PC-9 (cell line): ENCODE measurements around the gene ASMT. TPM values are rescaled to one million over a fixed set of nuclear protein-coding genes. Genes with fewer than 3 reads are reported as not detected.

Experiments used
- BruUV-seq: library from RNA; stranded (reverse); fragments of 400-500 nt; replicated peaks from 2 replicates; lab custom pipeline; 2021; lab: Mats Ljungman, UMichigan
- CTCF ChIA-PET: fragments of 300-600 bp; sonication (Branson Sonifier 250); formaldehyde crosslinking; loops from one replicate; lab custom pipeline; 2022; ENCODE audit warnings: antibody characterized with exemption; lab: Charles Lee
- POLR2A ChIA-PET: fragments of 300-600 bp; sonication (Branson Sonifier 250); formaldehyde crosslinking; loops from one replicate; lab custom pipeline; 2022; ENCODE audit warnings: antibody characterized with exemption; ENCODE audit not compliant: unreplicated experiment; lab: Charles Lee
- DNase-seq, 2 experiments: peaks; one replicate each; pipeline versions ENCODE4 v3.0.0 to v3.0.0-alpha.2; 2015 to 2022; ENCODE audit warnings: mixed read lengths in 1 of 2
- H2AFZ ChIP-seq: fragments of 200-600 bp; sonication (generic); 2 replicates; pipeline ENCODE4 v1.8.1; 2017; ENCODE audit warnings: antibody characterized with exemption
- H3F3A ChIP-seq: fragments of 200-600 bp; sonication (generic); 2 replicates; pipeline ENCODE4 v1.8.1; 2017; ENCODE audit warnings: antibody characterized with exemption, mild to moderate bottlenecking, low read depth; ENCODE audit not compliant: insufficient read depth
- H3K27ac ChIP-seq: fragments of 200-600 bp; sonication (generic); 2 replicates; pipeline ENCODE4 v1.6.1; 2016; ENCODE audit warnings: mixed run types
- H3K27me3 ChIP-seq: fragments of 200-600 bp; sonication (generic); 2 replicates; pipeline ENCODE4 v1.6.1; 2016; ENCODE audit warnings: low read depth, mixed run types; ENCODE audit not compliant: insufficient read depth
- H3K36me3 ChIP-seq: fragments of 200-600 bp; sonication (generic); 2 replicates; pipeline ENCODE4 v1.6.1; 2016; ENCODE audit warnings: low read depth, mixed run types
- H3K4me1 ChIP-seq: fragments of 200-600 bp; sonication (generic); replicated peaks from 2 replicates; pipeline ENCODE4 v1.6.1; 2016; ENCODE audit warnings: mixed run types; ENCODE audit not compliant: insufficient read depth
- H3K4me2 ChIP-seq: fragments of 200-600 bp; sonication (generic); 2 replicates; pipeline ENCODE4 v1.6.1; 2017; ENCODE audit warnings: mixed run types
- H3K4me3 ChIP-seq: fragments of 200-600 bp; sonication (generic); 2 replicates; pipeline ENCODE4 v1.6.1; 2016; ENCODE audit warnings: mixed run types
- H3K79me2 ChIP-seq: fragments of 200-600 bp; sonication (generic); 2 replicates; pipeline ENCODE4 v1.6.1; 2017; ENCODE audit warnings: low read depth, mixed run types
- H3K9me2 ChIP-seq: fragments of 200-600 bp; sonication (generic); 2 replicates; pipeline ENCODE4 v1.8.1; 2017; ENCODE audit warnings: mild to moderate bottlenecking; ENCODE audit not compliant: insufficient read depth
- H3K9me3 ChIP-seq: fragments of 200-600 bp; sonication (generic); 2 replicates; pipeline ENCODE4 v1.8.1; 2016; ENCODE audit warnings: low read depth; ENCODE audit not compliant: insufficient read depth
- H4K20me1 ChIP-seq: fragments of 200-600 bp; sonication (generic); 2 replicates; pipeline ENCODE4 v1.8.1; 2017; ENCODE audit not compliant: insufficient read depth
- CTCF ChIP-seq: fragments of 200-600 bp; sonication (generic); conservative IDR thresholded peaks from 2 replicates; pipeline ENCODE4 v1.6.1; 2017; ENCODE audit warnings: mixed run types, antibody characterized with exemption, mild to moderate bottlenecking, moderate library complexity
- EZH2 ChIP-seq: fragments of 200-600 bp; sonication (generic); IDR thresholded peaks from 2 replicates; pipeline ENCODE4 v1.8.0; 2017; ENCODE audit warnings: antibody characterized with exemption, low read depth
- intact Hi-C: fragments of 100-400 bp; cut with micrococcal nuclease; formaldehyde crosslinking; loops from one replicate; pipeline ENCODE4 v1.10.0; 2022; ENCODE audit not compliant: unreplicated experiment
- total RNA-seq: library from RNA; stranded (reverse); gene quantifications from 2 replicates; pipeline ENCODE4 v1.2.3, GENCODE V29; 2021

The ASMT gene
- total RNA-seq, 1 experiment from 2014 or later, result not detected

GRCh38 chrX:1591102-1591862, 23.6 kb upstream of the ASMT start, which contains the start of gene AKAP17A:
AKAP17A (plus strand) TSS chrX:1591604; CDS start chrX:1593463, 1,859 bp downstream.
- intact Hi-C loops, result loop anchor here (5.0 kb wide), 1 partner anchor 139 kb away; the partner anchor contains the start of gene ASMTL
- H3F3A ChIP-seq, result peaks cover 22% of the 10 kb centered on the region; the same call in 1 of the 2 replicates
- peak within 1 kb of the TSS; percentile 87 for H3K4me2 ChIP-seq
- POLR2A ChIA-PET, result no interaction called here
- H3K36me3 ChIP-seq, result no peaks in the 10 kb centered on the region
- no peak for TF ChIP-seq CTCF
- no peak for TF ChIP-seq EZH2
- H3K79me2 ChIP-seq, result peaks cover 43% of the 10 kb centered on the region
- 0 out of 2 replicates have a peak within 1 kb of the TSS, but pooled peaks have one; percentile 62 for H2AFZ ChIP-seq
- DNase-seq, result peak; percentile 82 to 95
- CTCF ChIA-PET, result no interaction called here
- H3K4me1 ChIP-seq, result peaks cover 9% of the 10 kb centered on the region; the same call in 1 of the 2 replicates
- BruUV-seq, result no TSS peak
- peaks cover 26% of the 10 kb centered on the region for H4K20me1 ChIP-seq
- peak within 1 kb of the TSS; percentile 95 for H3K4me3 ChIP-seq
- H3K9me2 ChIP-seq, result no peaks in the 10 kb centered on the region
- H3K27me3 ChIP-seq, result no peaks in the 10 kb centered on the region
- peak within 1 kb of the TSS; percentile 44 for H3K27ac ChIP-seq
- no peaks in the 10 kb centered on the region for H3K9me3 ChIP-seq

- H3K4me3 ChIP-seq, result peak overlapping the region; percentile 95
- intact Hi-C loops, result loop anchor here (5.0 kb wide), 1 partner anchor 140 kb away; the partner anchor contains the start of gene ASMTL
- peaks cover 28% of the 10 kb centered on the region for H4K20me1 ChIP-seq
- TF ChIP-seq EZH2 (no peak), CTCF (no peak)
- H3K9me2 ChIP-seq, result no peaks in the 10 kb centered on the region
- BruUV-seq, result no TSS peak
- H3K27ac ChIP-seq, result peak overlapping the region; percentile 44
- ChIA-PET POLR2A (no interaction called here), CTCF (no interaction called here)
- H3K79me2 ChIP-seq, result peaks cover 45% of the 10 kb centered on the region
- peaks cover 16% of the 10 kb centered on the region; the same call in 1 of the 2 replicates for H3F3A ChIP-seq
- no peaks in the 10 kb centered on the region for H3K27me3 ChIP-seq
- H3K4me2 ChIP-seq, result peak overlapping the region; percentile 87
- peaks cover 8% of the 10 kb centered on the region; the same call in 1 of the 2 replicates for H3K4me1 ChIP-seq
- H3K9me3 ChIP-seq, result no peaks in the 10 kb centered on the region
- H3K36me3 ChIP-seq, result no peaks in the 10 kb centered on the region
- 0 out of 2 replicates have a peak overlapping the region, but pooled peaks have one; percentile 43 for H2AFZ ChIP-seq
- DNase-seq, result no peak
Measured at GRCh38 chrX:1591863-1592469, 22.9 kb upstream of the ASMT start.

- intact Hi-C loops, result loop anchor here (5.0 kb wide), 1 partner anchor 140 kb away; the partner anchor contains the start of gene ASMTL
- peaks cover 47% of the 10 kb centered on the region for H3K79me2 ChIP-seq
- H3K4me3 ChIP-seq, result peak overlapping the region; percentile 95
- peak in 1 of 2 experiments; percentile 43 for DNase-seq
- peaks cover 12% of the 10 kb centered on the region; the same call in 1 of the 2 replicates for H3F3A ChIP-seq
- no peaks in the 10 kb centered on the region for H3K27me3 ChIP-seq
- H4K20me1 ChIP-seq, result peaks cover 34% of the 10 kb centered on the region
- peak overlapping the region; percentile 44 for H3K27ac ChIP-seq
- BruUV-seq, result no TSS peak
- TF ChIP-seq CTCF (no peak), EZH2 (no peak)
- no peaks in the 10 kb centered on the region for H3K9me3 ChIP-seq
- CTCF ChIA-PET, result no interaction called here
- H2AFZ ChIP-seq, result no peak overlapping the region
- H3K4me2 ChIP-seq, result peak overlapping the region; percentile 87
- POLR2A ChIA-PET, result no interaction called here
- no peaks in the 10 kb centered on the region for H3K36me3 ChIP-seq
- no peaks in the 10 kb centered on the region for H3K9me2 ChIP-seq
- peaks cover 6% of the 10 kb centered on the region; the same call in 1 of the 2 replicates for H3K4me1 ChIP-seq
Measured at GRCh38 chrX:1592470-1593142, 22.3 kb upstream of the ASMT start.
